ENCODE measurements around the gene EPHA7. TPM values are rescaled to one million over a fixed set of nuclear protein-coding genes. Genes with fewer than 3 reads are reported as not detected.
A peak's percentile ranks its signal among the peaks of the same experiment; 100 is the strongest.

Gene EPHA7
- total RNA-seq, 4 donors from 2014 or later: 3.6 to 31.0 (median 16.9) TPM

DNA sequence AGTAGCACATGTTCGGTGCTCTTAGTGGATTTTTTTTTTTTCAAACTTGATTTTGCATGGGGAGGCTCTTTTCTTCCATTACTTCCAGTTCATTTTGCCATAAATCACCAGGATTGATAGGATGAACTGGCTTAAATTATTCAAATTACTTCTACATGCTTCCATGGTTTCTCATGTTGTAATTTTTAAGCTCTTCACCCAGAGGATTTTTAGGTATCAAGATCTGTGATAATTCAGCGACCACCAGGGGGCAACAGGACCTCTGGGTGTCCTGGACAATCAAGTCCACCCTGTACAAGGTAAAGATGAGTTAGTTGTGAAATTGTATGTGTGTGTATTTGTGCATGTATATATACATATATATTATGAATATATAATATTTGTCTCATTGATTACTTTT lies 4.2 kb upstream of the EPHA7 start:
- no peaks in the 10 kb centered on the region for H3K36me3 ChIP-seq
- intact Hi-C loops (cut with DNase I; ENCODE audit: low total_unique reads): no loop called here
- TF ChIP-seq, protein P1, sequence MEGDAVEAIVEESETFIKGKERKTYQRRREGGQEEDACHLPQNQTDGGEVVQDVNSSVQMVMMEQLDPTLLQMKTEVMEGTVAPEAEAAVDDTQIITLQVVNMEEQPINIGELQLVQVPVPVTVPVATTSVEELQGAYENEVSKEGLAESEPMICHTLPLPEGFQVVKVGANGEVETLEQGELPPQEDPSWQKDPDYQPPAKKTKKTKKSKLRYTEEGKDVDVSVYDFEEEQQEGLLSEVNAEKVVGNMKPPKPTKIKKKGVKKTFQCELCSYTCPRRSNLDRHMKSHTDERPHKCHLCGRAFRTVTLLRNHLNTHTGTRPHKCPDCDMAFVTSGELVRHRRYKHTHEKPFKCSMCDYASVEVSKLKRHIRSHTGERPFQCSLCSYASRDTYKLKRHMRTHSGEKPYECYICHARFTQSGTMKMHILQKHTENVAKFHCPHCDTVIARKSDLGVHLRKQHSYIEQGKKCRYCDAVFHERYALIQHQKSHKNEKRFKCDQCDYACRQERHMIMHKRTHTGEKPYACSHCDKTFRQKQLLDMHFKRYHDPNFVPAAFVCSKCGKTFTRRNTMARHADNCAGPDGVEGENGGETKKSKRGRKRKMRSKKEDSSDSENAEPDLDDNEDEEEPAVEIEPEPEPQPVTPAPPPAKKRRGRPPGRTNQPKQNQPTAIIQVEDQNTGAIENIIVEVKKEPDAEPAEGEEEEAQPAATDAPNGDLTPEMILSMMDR (IDR thresholded peaks at IDR 0.05): peak; percentile 37 to 52 (median 42)
- TF ChIP-seq POLR2A (IDR thresholded peaks at IDR 0.05) (no peak), EP300 (IDR thresholded peaks at IDR 0.05; ENCODE audit: low read depth) (no peak), POLR2AphosphoS5 (IDR thresholded peaks at IDR 0.05) (no peak)
- peaks cover 0 to 16% (median 13%) of the 10 kb centered on the region in 4 donors for H3K4me1 ChIP-seq
- in situ Hi-C loops (cut with MboI; ENCODE audit: low pct_ligation_motif_present in 1 of 4, low pct_unique_long_range_greater_than_20kb in 1 of 4, low sequenced_read_pairs in 3 of 4): no loop called here
- H3K9me3 ChIP-seq: no peaks in the 10 kb centered on the region
- H3K27ac ChIP-seq: no peak overlapping the region
- peaks cover 54% of the 10 kb centered on the region for H3K27me3 ChIP-seq
- DNase-seq: peak; percentile 37
- no peak overlapping the region for H3K4me3 ChIP-seq
- WGBS, 2 donors (ENCODE audit: low coverage in 1 of 2): 21 to 41% methylated on average over 2 of the region's 2 CpGs

DNA sequence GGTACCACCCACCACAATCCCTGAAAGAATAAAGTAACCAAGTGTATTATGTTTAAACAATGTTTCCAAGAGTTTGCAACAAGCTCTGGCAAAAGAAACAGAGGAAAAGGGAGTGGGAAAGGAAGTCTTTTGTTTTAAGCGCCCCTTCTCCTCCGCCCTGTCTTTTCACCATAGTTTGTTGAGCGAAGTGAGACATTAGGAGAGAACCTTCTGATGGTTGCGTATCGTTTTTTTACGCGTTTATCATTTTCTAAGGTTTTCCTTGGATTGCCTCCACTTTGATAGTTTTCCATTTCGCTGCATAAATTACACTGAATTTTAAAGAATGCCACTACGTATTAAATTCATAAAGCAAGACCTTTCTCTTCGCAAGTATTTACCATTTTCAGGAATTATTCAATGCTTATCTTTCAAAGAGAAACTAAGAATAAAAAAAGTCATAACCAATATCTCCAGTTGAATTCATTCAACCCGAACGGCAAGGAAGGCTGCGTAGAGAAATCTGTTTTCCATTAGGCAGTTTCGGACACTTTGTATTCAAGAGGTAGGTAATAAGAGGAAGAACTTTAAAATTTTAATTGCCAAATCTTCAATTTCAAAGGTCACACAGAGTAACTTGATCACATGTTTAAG lies 920 bp upstream of the EPHA7 start:
- WGBS, 2 donors (ENCODE audit: low coverage in 1 of 2): 18 to 21% methylated on average over 14 of the region's 14 CpGs
- no peaks in the 10 kb centered on the region for H3K9me3 ChIP-seq
- H3K4me3 ChIP-seq: peak overlapping the region in 3 of 4 donors; percentile 42 to 58 (median 50)
- H3K27me3 ChIP-seq: peaks cover 86% of the 10 kb centered on the region
- no peaks in the 10 kb centered on the region for H3K36me3 ChIP-seq
- intact Hi-C loops (cut with DNase I; ENCODE audit: low total_unique reads): no loop called here
- H3K27ac ChIP-seq: peak overlapping the region; percentile 55 to 70 (median 60)
- H3K4me1 ChIP-seq: peaks cover 0 to 39% (median 31%) of the 10 kb centered on the region in 4 donors
- TF ChIP-seq EP300 (IDR thresholded peaks at IDR 0.05; ENCODE audit: low read depth) (no peak), POLR2A (IDR thresholded peaks at IDR 0.05) (no peak), POLR2AphosphoS5 (IDR thresholded peaks at IDR 0.05) (no peak)
- TF ChIP-seq, protein P1 (IDR thresholded peaks at IDR 0.05): no peak
- in situ Hi-C loops (cut with MboI; ENCODE audit: low pct_ligation_motif_present in 1 of 4, low pct_unique_long_range_greater_than_20kb in 1 of 4, low sequenced_read_pairs in 3 of 4): no loop called here
- no peak for DNase-seq

DNA sequence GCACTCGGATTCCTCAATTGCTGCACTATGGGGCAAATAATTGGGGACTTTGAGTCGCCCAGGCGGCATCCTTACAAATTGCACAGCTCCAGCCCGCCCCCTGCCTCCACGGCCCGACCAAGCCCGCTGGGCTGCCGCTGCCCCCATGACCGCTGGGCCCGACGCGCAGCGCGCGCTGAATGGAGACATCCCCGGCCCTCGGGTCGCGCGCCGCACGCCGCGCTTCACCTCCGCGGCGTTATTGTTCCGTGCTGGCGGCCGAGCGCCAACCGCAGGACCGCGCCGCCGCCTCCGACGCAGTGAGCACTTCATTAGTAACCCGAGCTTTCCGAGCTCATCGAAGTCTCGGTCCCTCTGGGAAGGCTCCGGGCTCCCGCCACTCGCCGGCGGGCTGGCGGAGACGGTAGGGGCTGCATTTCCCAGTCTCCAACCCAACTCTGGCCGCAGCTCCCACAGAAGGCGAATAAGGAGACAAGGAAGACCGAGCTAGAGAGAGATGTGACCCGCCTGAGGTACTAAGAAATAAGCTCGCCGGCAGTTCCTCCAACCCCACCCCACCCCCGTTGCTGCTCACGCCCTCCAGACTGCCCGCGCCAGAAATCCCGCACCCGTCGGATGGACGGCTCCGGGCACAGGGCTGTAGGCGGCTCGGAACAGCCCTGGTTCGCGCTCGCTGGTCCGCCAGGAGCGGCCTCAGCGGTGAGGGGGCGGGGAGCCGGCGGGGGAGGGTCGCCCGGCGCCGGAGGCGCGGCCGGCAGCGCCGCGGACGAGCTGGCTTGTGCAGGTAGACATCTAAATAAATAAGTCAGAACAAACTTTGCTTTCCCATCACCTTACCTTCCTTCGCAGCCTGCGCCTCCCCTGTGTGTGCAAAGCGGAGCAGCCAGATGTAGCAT lies 703 bp downstream of the EPHA7 start:
- Histone ChIP-seq H3K4me3 (peak overlapping the region; percentile 29 to 58 (median 46)), H3K4me1 (peaks cover 0 to 39% (median 31%) of the 10 kb centered on the region in 4 donors), H3K9me3 (no peaks in the 10 kb centered on the region), H3K36me3 (no peaks in the 10 kb centered on the region), H3K27me3 (peaks cover 96% of the 10 kb centered on the region), H3K27ac (peak overlapping the region; percentile 61 to 68 (median 62))
- in situ Hi-C loops (cut with MboI; ENCODE audit: low pct_ligation_motif_present in 1 of 4, low pct_unique_long_range_greater_than_20kb in 1 of 4, low sequenced_read_pairs in 3 of 4): no loop called here
- peak; percentile 18 for DNase-seq
- intact Hi-C loops (cut with DNase I; ENCODE audit: low total_unique reads): no loop called here
- no peak for TF ChIP-seq EP300 (IDR thresholded peaks at IDR 0.05; ENCODE audit: low read depth)
- TF ChIP-seq, protein P1 (IDR thresholded peaks at IDR 0.05): no peak
- WGBS, 2 donors (ENCODE audit: low coverage in 1 of 2): 0 to 11% methylated on average over 2 to 78 of the region's 89 CpGs

DNA sequence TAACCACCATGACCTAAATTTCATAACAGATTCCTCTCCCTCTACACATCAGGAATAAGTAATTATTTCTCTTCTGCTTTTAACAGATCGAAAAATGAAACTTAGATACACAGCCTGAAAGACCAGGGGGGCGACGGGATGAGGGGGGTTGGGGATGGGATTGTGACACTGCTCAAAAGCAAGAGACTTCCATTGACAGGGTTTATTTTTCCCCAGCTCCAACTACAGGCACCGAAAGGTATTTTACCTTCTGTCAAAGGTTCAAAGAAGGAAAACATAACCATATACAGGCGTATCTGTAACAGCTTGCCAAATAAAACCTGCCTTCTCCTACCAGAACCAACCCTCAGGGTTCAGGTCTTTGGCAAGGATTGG lies 1.3 kb downstream of the EPHA7 start:
- peaks cover 0 to 39% (median 31%) of the 10 kb centered on the region in 4 donors for H3K4me1 ChIP-seq
- no peak for DNase-seq
- H3K36me3 ChIP-seq: no peaks in the 10 kb centered on the region
- 0 to 8% methylated on average over 5 of the region's 5 CpGs for WGBS, 2 donors (ENCODE audit: low coverage in 1 of 2)
- TF ChIP-seq POLR2AphosphoS5 (IDR thresholded peaks at IDR 0.05) (no peak), POLR2A (IDR thresholded peaks at IDR 0.05) (no peak), EP300 (IDR thresholded peaks at IDR 0.05; ENCODE audit: low read depth) (no peak)
- TF ChIP-seq, protein P1 (IDR thresholded peaks at IDR 0.05): no peak
- peak overlapping the region; percentile 61 to 68 (median 62) for H3K27ac ChIP-seq
- in situ Hi-C loops (cut with MboI; ENCODE audit: low pct_ligation_motif_present in 1 of 4, low pct_unique_long_range_greater_than_20kb in 1 of 4, low sequenced_read_pairs in 3 of 4) (no loop called here), intact Hi-C loops (cut with DNase I; ENCODE audit: low total_unique reads) (no loop called here)
- peak overlapping the region; percentile 29 to 58 (median 46) for H3K4me3 ChIP-seq
- H3K9me3 ChIP-seq: no peaks in the 10 kb centered on the region
- H3K27me3 ChIP-seq: peaks cover 92% of the 10 kb centered on the region
